GM23338 (cell line): ENCODE data around the gene C3AR1. TPM values are rescaled to one million over a fixed set of nuclear protein-coding genes. Genes with fewer than 3 reads are reported as not detected.

Source experiments
- ATAC-seq: fragments of 200-7000 bp; cut with Tn5 transposase; 3 replicates; pipeline ENCODE4 v1.9.1; 2020
- DNase-seq: peaks from one replicate; pipeline ENCODE4 v3.0.0-alpha.2; 2015; ENCODE audit warnings: low spot score
- H2AFZ ChIP-seq: fragments of 200-600 bp; sonication (generic); 2 replicates; pipeline ENCODE4 v1.8.0; 2016; ENCODE audit warnings: antibody characterized with exemption, mild to moderate bottlenecking, moderate library complexity
- H3F3A ChIP-seq: fragments of 200-600 bp; sonication (generic); replicated peaks from 2 replicates; pipeline ENCODE4 v1.8.0; 2017; ENCODE audit warnings: antibody characterized with exemption, mixed run types, low read depth
- H3K27ac ChIP-seq: fragments of 200-600 bp; sonication (generic); 2 replicates; pipeline ENCODE4 v1.6.1; 2016; ENCODE audit warnings: low read depth
- H3K27me3 ChIP-seq: fragments of 200-600 bp; sonication (generic); 2 replicates; pipeline ENCODE4 v1.8.0; 2016; ENCODE audit warnings: mild to moderate bottlenecking, mixed run types, moderate library complexity; ENCODE audit not compliant: insufficient read depth
- H3K36me3 ChIP-seq: fragments of 200-600 bp; sonication (generic); 2 replicates; pipeline ENCODE4 v1.8.0; 2016; ENCODE audit warnings: mild to moderate bottlenecking; ENCODE audit not compliant: insufficient read depth
- H3K4me1 ChIP-seq: fragments of 200-600 bp; sonication (generic); 2 replicates; pipeline ENCODE4 v1.8.0; 2016; ENCODE audit warnings: mild to moderate bottlenecking, moderate library complexity; ENCODE audit not compliant: insufficient read depth
- H3K4me2 ChIP-seq: fragments of 200-600 bp; sonication (generic); 2 replicates; pipeline ENCODE4 v1.7.1; 2017; ENCODE audit warnings: mixed run types
- H3K4me3 ChIP-seq: fragments of 200-600 bp; sonication (generic); 2 replicates; pipeline ENCODE4 v1.6.1; 2016; ENCODE audit warnings: mixed run types
- H3K79me2 ChIP-seq: fragments of 200-600 bp; sonication (generic); replicated peaks from 2 replicates; pipeline ENCODE4 v1.8.0; 2017; ENCODE audit warnings: mild to moderate bottlenecking; ENCODE audit not compliant: insufficient read depth
- H3K9me2 ChIP-seq: fragments of 200-600 bp; sonication (generic); 2 replicates; pipeline ENCODE4 v1.8.0; 2017; ENCODE audit not compliant: insufficient read depth
- H4K20me1 ChIP-seq: fragments of 200-600 bp; sonication (generic); replicated peaks from 2 replicates; pipeline ENCODE4 v1.8.0; 2017; ENCODE audit warnings: mild to moderate bottlenecking; ENCODE audit not compliant: insufficient read depth
- H3K27ac Mint-ChIP-seq: 2 replicates; pipeline ENCODE4 v1.8.0; 2020; ENCODE audit warnings: inconsistent platforms, mild to moderate bottlenecking, moderate library complexity, mixed read lengths
- H3K27me3 Mint-ChIP-seq: 3 replicates; pipeline ENCODE4 v1.8.0; 2022; ENCODE audit warnings: low read depth, mild to moderate bottlenecking, moderate library complexity, mixed read lengths, inconsistent platforms; ENCODE audit not compliant: insufficient read depth, poor library complexity
- H3K36me3 Mint-ChIP-seq: 3 replicates; pipeline ENCODE4 v1.8.0; 2021; ENCODE audit warnings: low read depth, mild to moderate bottlenecking, inconsistent platforms, moderate library complexity, mixed read lengths
- H3K4me1 Mint-ChIP-seq: 3 replicates; pipeline ENCODE4 v1.8.0; 2020; ENCODE audit warnings: mild to moderate bottlenecking, inconsistent platforms, mixed read lengths
- H3K4me3 Mint-ChIP-seq: 3 replicates; pipeline ENCODE4 v1.8.0; 2021; ENCODE audit warnings: moderate library complexity, mild to moderate bottlenecking, inconsistent platforms, mixed read lengths
- H3K9me3 Mint-ChIP-seq: 3 replicates; pipeline ENCODE4 v1.8.0; 2020; ENCODE audit warnings: moderate library complexity, mild to moderate bottlenecking, inconsistent platforms, mixed read lengths
- ETS1 ChIP-seq: IDR thresholded peaks from 2 replicates; pipeline ENCODE4 v1.6.1; 2016; ENCODE audit warnings: antibody characterized with exemption
- EZH2 ChIP-seq: fragments of 200-600 bp; sonication (generic); IDR thresholded peaks from one replicate; pipeline ENCODE4 v1.8.0; 2017; ENCODE audit warnings: antibody characterized with exemption, mild to moderate bottlenecking, low read depth; ENCODE audit not compliant: unreplicated experiment
- EZH2phosphoT487 ChIP-seq: fragments of 200-600 bp; sonication (generic); IDR thresholded peaks from one replicate; pipeline ENCODE4 v1.8.1; 2018; ENCODE audit warnings: antibody characterized with exemption; ENCODE audit not compliant: unreplicated experiment
- REST ChIP-seq: IDR thresholded peaks from one replicate; pipeline ENCODE4 v1.6.1; 2018; ENCODE audit warnings: antibody characterized with exemption; ENCODE audit not compliant: unreplicated experiment
- ZNF114 ChIP-seq: fragments of 250-450 bp; sonication (Bioruptor Pico); IDR thresholded peaks from 2 replicates; pipeline ENCODE4 v1.5.0; 2020; ENCODE audit warnings: mild to moderate bottlenecking, moderate library complexity
- polyA plus RNA-seq: library from polyadenylated mRNA; unstranded; fragments of >200 nt; fragmentation: Nextera tagmentation; extraction: Ambion mirVana; gene quantifications from 2 replicates; pipeline ENCODE4 v1.2.1, GENCODE V29; 2016
- total RNA-seq: library from RNA; depleted of rRNA; stranded (reverse); fragments of >200 nt; shearing (Covaris generic); gene quantifications from 2 replicates; pipeline ENCODE4 v1.2.3, GENCODE V29; 2014; rRNA removed
- TF ChIP-seq, protein P1 (sequence below), 2 experiments: fragments of 200-600 bp in 1 of 2; sonication (generic) in 1 of 2; conservative IDR thresholded peaks; 2 replicates each; pipeline versions ENCODE4 v1.5.1 to v1.6.1; 2016 to 2017; ENCODE audit warnings: antibody characterized with exemption in 2 of 2, low read depth in 2 of 2, mild to moderate bottlenecking in 2 of 2, moderate library complexity in 1 of 2

Gene C3AR1
- total and polyA plus RNA-seq, 2 experiments from 2014 or later = not detected

DNA sequence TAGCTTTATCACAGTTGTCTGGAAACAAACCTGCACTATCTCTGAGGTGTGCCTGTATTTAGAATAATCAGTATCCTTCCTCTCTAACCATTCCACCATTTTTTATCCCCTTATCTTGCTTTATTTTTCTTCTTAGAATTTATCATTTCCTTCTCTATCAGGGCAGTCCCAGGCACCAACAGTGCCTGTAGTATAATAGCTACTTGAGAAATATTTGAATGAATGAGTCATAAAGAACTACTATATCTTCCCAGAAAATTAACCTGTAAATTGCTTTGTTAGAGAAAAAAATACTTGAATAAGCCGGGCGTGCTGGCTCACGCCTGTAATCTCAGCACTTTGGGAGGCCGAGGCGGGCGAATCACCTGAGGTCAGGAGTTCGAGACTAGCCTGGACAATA is 54.8 kb downstream of the C3AR1 start:
- Histone ChIP-seq H3K27me3 (no peaks in the 10 kb centered on the region), H3K36me3 (peaks cover 3% of the 10 kb centered on the region; the same call in 1 of the 2 replicates), H3K4me3 (no peak overlapping the region), H3K4me1 (no peaks in the 10 kb centered on the region), H3K9me2 (no peaks in the 10 kb centered on the region), H4K20me1 (no peaks in the 10 kb centered on the region), H3K79me2 (no peaks in the 10 kb centered on the region), H3F3A (0 out of 2 replicates have a peak, but pooled peaks cover 3% of the 10 kb centered on the region), H3K4me2 (no peak overlapping the region), H2AFZ (no peak overlapping the region), H3K27ac (no peak overlapping the region)
- Mint-ChIP-seq H3K4me1 (no peaks in the 10 kb centered on the region), H3K4me3 (no peak overlapping the region), H3K36me3 (peaks cover 9% of the 10 kb centered on the region; the same call in 2 of the 3 replicates), H3K27me3 (no peaks in the 10 kb centered on the region), H3K27ac (0 out of 2 replicates have a peak overlapping the region, but pooled peaks have one; percentile 9), H3K9me3 (no peaks in the 10 kb centered on the region)
- DNase-seq = no peak
- TF ChIP-seq ZNF114 = no peak
- no peak for TF ChIP-seq ETS1
- no peak for TF ChIP-seq REST
- TF ChIP-seq EZH2phosphoT487 = no peak
- TF ChIP-seq EZH2 = no peak
- TF ChIP-seq, protein P1, sequence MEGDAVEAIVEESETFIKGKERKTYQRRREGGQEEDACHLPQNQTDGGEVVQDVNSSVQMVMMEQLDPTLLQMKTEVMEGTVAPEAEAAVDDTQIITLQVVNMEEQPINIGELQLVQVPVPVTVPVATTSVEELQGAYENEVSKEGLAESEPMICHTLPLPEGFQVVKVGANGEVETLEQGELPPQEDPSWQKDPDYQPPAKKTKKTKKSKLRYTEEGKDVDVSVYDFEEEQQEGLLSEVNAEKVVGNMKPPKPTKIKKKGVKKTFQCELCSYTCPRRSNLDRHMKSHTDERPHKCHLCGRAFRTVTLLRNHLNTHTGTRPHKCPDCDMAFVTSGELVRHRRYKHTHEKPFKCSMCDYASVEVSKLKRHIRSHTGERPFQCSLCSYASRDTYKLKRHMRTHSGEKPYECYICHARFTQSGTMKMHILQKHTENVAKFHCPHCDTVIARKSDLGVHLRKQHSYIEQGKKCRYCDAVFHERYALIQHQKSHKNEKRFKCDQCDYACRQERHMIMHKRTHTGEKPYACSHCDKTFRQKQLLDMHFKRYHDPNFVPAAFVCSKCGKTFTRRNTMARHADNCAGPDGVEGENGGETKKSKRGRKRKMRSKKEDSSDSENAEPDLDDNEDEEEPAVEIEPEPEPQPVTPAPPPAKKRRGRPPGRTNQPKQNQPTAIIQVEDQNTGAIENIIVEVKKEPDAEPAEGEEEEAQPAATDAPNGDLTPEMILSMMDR (conservative IDR thresholded peaks at IDR 0.05; ENCODE audit: low read depth in 2 of 2) = no peak
- no peak for ATAC-seq

Other genes starting within 250 kb of the C3AR1 start
- 26.1 and 31.5 TPM in 2 replicates for gene SLC2A14, start 193.4 kb downstream of the C3AR1 start, total RNA-seq
- gene SLC2A14, start 193.4 kb downstream of the C3AR1 start, polyA plus RNA-seq = 6.7 and 6.8 TPM in 2 replicates
- gene SLC2A3, start 130.2 kb downstream of the C3AR1 start, total RNA-seq = 388 and 451 TPM in 2 replicates
- 199 and 208 TPM in 2 replicates for gene SLC2A3, start 130.2 kb downstream of the C3AR1 start, polyA plus RNA-seq
- gene FOXJ2, start 33.6 kb downstream of the C3AR1 start, total RNA-seq = 7.8 and 10.4 TPM in 2 replicates
- 4.1 and 4.9 TPM in 2 replicates for gene FOXJ2, start 33.6 kb downstream of the C3AR1 start, polyA plus RNA-seq
- gene NECAP1, start 15.9 kb upstream of the C3AR1 start, total RNA-seq = 35.9 and 39.4 TPM in 2 replicates
- 18.6 and 19.3 TPM in 2 replicates for gene NECAP1, start 15.9 kb upstream of the C3AR1 start, polyA plus RNA-seq
- gene CLEC4A, start 57.3 kb upstream of the C3AR1 start, total RNA-seq = 3.8 TPM in 1 of 2 replicates, not detected in the other
- 0.48 and 1.2 TPM in 2 replicates for gene CLEC4A, start 57.3 kb upstream of the C3AR1 start, polyA plus RNA-seq
- gene ZNF705A, start 90.7 kb upstream of the C3AR1 start, total RNA-seq = not detected in 2 replicates
- not detected in 2 replicates for gene ZNF705A, start 90.7 kb upstream of the C3AR1 start, polyA plus RNA-seq
- 0.14 TPM in 1 of 2 replicates, not detected in the other for gene FAM90A1, start 161.3 kb upstream of the C3AR1 start, total RNA-seq
- 0.19 TPM in 1 of 2 replicates, not detected in the other for gene FAM90A1, start 161.3 kb upstream of the C3AR1 start, polyA plus RNA-seq